Frontal cortex (tissue), 4 donors: ENCODE measurements around the gene IGFLR1. TPM values are rescaled to one million over a fixed set of nuclear protein-coding genes. Genes with fewer than 3 reads are reported as not detected.
"Not testable (repeated sequence)": the region's sequence is repeated elsewhere in the genome, so short reads cannot be mapped to it uniquely, and the experiment has no call there.

Experiments
- DNase-seq, 2 donors: peaks; one replicate each; pipeline ENCODE4 v3.0.0; 2012; ENCODE audit warnings: low spot score in 2 of 2
- FAIRE-seq: peaks from 2 replicates; lab custom pipeline; 2012; peaks lifted over from hg19 to GRCh38; lab: Jason Lieb, UNC
- total RNA-seq: library from RNA; depleted of rRNA; stranded (reverse); fragments of >200 nt; gene quantifications from one replicate; pipeline ENCODE4 v1.2.3, GENCODE V29; 2014
- donor health status: control.
- donor health status: control.
- donor health status: control.

The IGFLR1 gene
- total RNA-seq, 1 donor from 2014 or later = 2.9 TPM

DNA sequence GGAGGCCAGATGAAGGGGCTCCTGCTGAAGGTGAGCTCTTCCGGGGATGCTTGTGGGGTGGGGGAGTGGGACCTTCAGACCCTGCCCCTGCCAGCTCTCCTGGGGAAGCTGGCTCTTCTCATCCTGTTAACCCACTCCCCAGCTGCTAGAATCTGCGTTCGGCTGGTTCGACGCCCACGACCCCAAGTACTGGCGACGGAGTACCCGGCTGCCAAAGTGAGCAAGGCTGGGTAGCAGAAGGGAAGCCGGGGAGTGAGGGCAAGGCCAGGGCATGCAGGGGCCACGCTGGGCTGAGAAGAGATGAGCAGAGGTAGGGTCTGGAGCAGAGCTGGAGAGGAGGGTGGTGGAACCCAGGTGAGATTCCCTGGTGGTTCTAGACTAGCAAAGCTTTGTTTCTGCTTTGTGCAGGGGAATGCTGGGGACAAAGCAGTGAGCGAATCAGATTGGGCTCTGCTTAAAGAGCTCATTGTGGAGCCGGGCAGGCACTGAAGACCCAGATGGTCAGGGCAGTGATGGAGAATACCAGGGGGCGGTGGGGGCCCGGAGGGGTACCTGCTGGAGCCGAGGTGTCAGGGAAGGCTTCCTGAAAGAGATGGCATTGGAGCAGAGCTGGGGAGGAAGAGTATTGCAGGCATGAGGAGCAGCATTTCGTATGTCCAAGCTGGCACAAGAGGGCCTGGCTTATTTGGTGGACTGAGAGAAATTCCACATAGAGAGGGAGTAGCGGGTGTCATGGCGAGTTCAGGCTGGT lies 14.1 kb downstream of the IGFLR1 start:
- DNase-seq (no peak), FAIRE-seq (no peak)

GRCh38 chr19:35727053-35727955 lies 14.9 kb downstream of the IGFLR1 start:
- no peak for FAIRE-seq

GRCh38 chr19:35725216-35725861 lies 16.9 kb downstream of the IGFLR1 start:
- DNase-seq = no peak
- FAIRE-seq = no peak

More at GRCh38 chr19:35727053-35727955, 14.9 kb downstream of the IGFLR1 start:
- no peak for DNase-seq

GRCh38 chr19:35724560-35724959 lies 17.7 kb downstream of the IGFLR1 start:
- FAIRE-seq (no peak), DNase-seq (no peak)

DNA sequence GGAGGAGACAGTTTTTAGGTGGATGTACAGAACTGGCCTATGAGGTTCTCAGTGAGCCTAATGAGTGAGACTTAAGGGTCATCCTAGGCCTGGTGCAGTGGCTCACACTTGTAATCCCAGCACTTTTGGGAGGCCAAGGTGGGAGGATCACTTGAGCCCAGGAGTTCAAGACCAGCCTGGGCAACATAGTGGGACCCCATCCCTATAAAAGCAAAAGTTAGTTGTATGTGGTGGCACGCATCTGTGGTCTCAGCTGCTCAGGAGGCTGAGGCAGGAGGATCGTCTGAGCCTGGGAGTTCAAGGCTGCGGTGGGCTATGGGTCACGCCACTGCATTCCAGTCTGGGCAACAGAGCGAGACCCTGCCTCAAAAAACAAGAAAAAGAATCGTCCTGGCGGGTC lies 18.1 kb downstream of the IGFLR1 start:
- DNase-seq = not testable (repeated sequence)

GRCh38 chr19:35723671-35724070 lies 18.6 kb downstream of the IGFLR1 start:
- no peak for DNase-seq
- no peak for FAIRE-seq

More for the DNA sequence above, 18.1 kb downstream of the IGFLR1 start:
- FAIRE-seq = not testable (repeated sequence)

GRCh38 chr19:35722897-35723296 lies 19.4 kb downstream of the IGFLR1 start:
- FAIRE-seq = no peak
- no peak for DNase-seq

DNA sequence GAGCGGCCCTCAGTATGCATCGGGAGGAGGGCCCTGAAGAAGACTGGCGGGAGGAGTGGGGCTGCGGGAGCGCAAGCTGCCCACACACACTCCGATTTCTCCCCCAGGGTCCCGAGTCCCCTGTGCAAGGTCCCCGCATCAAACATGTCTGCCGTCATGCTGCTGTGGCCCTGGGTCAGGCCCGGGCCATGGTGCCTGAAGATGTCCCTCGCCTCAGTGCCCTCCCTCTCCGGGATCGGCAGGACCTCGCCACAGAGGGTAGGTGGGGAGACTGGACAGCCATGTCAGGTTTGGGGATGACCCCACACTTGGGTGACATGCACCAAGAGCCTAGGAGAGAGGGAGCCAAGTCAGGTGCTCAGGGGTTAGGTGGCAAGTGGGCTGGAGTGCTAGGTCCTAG lies 19.8 kb downstream of the IGFLR1 start:
- DNase-seq (no peak), FAIRE-seq (no peak)

DNA sequence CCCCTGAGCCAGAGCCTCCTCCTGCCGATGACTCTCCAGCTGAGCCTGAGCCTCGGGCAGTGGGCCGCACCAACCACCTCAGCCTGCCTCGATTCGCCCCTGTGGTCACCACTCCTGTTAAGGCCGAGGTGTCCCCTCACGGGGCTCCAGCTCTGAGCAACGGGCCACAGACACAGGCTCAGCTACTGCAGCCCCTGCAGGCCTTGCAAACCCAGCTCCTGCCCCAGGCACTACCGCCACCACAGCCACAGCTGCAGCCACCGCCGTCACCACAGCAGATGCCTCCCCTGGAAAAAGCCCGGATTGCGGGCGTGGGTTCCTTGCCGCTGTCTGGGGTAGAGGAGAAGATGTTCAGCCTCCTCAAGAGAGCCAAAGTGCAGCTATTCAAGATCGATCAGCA lies 20.9 kb downstream of the IGFLR1 start:
- DNase-seq = no peak
- no peak for FAIRE-seq

DNA sequence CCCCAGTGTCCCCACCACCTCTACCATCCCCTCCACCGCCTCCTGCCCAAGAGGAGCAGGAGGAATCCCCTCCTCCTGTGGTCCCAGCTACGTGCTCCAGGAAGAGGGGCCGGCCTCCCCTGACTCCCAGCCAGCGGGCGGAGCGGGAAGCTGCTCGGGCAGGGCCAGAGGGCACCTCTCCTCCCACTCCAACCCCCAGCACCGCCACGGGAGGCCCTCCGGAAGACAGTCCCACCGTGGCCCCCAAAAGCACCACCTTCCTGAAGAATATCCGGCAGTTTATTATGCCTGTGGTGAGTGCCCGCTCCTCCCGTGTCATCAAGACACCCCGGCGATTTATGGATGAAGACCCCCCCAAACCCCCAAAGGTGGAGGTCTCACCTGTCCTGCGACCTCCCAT lies 21.6 kb downstream of the IGFLR1 start:
- FAIRE-seq = no peak

GRCh38 chr19:35720163-35720524 lies 22.1 kb downstream of the IGFLR1 start:
- no peak for DNase-seq

More for the DNA sequence above, 21.6 kb downstream of the IGFLR1 start:
- DNase-seq = no peak

GRCh38 chr19:35719402-35720162 lies 22.7 kb downstream of the IGFLR1 start:
- DNase-seq (no peak), FAIRE-seq (no peak)

More at GRCh38 chr19:35720163-35720524, 22.1 kb downstream of the IGFLR1 start:
- FAIRE-seq = no peak

GRCh38 chr19:35718345-35719041 lies 23.8 kb downstream of the IGFLR1 start:
- FAIRE-seq = no peak
- peak; percentile 59 to 63 for DNase-seq

- FAIRE-seq (no peak), DNase-seq (peak; percentile 100)
Measured at GRCh38 chr19:35717665-35718344, 24.4 kb downstream of the IGFLR1 start, which contains the start of gene KMT2B. TSS of gene KMT2B (plus strand) at chr19:35718003. CDS start at chr19:35718019, 16 bp downstream.

DNA sequence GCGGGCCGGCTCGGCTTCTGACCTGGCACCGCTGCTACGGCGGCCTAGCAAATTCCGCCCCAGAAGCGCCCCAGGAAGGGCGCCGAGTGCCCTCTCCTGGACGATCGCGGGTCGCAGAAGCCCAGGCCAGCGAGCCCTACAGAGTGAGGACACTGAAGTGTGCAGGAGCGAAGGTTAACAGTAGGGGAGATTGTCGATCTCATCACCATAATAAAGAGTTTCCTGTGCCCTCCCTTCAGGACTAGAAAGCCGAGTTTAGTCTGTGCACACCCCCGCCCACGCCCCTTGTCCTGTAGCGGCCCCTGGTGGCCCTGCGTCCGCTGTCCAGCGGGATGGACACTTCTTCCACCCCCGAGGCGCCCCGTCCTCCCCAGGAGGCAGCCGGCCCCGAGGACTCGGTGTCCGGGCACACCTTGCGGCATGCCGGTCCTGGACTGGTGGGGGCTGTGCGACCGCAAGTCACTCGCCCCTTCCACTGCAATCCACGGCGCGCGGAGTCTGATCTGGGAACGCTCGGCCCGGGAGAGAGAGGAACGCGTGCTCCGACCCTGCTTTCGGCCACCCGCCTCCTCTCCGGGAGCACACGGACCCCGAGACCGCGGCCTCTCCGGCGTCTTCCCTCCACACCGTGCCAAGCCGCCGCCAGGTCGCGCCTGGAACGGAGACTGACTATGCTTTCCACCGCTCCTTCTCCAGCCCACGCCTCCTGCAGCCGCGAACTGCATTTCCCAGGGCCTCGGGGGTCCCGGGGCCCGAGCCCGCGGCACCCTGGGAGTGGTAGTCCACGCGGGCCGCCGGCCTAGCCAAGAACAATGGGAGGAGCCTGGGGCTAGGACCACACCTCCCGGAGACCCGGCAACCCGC lies 25.2 kb downstream of the IGFLR1 start:
- FAIRE-seq (no peak), DNase-seq (peak; percentile 90 to 100)

DNA sequence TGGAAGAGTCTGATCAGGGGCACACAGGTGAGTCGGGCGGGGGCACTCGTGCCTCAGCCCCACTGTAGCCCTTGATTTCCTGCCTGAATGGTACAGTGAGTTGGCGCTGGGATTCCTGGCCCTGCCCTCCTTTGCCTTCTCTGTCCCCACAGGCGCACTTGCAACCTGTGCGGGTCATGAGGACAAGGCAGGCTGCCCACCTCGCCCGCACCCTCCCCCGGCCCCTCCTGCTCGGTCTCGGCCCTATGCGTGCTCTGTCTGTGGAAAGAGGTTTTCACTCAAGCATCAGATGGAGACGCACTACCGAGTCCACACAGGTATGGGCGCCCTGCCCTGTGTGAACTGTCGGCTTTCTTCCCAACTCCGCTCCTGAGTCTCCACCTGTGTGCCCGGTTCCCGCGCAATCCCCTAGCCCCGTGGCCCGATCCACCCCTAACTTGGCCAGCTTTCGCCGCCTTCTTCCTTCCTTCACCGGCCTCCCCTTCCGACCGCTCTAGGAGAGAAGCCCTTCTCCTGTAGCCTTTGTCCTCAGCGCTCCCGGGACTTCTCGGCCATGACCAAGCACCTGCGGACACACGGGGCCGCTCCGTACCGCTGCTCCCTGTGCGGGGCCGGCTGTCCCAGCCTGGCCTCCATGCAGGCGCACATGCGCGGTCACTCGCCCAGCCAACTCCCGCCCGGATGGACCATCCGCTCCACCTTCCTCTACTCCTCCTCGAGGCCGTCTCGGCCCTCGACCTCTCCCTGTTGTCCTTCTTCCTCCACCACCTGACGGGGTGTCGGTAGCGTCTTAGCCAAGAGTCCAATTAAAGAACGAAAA lies 26.1 kb downstream of the IGFLR1 start:
- DNase-seq (peak in 1 of 2 donors; percentile 68), FAIRE-seq (no peak)
